ENCODE measurements around the gene SHROOM4. TPM values are rescaled to one million over a fixed set of nuclear protein-coding genes. Genes with fewer than 3 reads are reported as not detected.

SHROOM4 gene
- 1.8 TPM for polyA plus RNA-seq (2013, experiment 1 of 2)
- 1.6 TPM for polyA plus RNA-seq (2013, experiment 2 of 2)

DNA sequence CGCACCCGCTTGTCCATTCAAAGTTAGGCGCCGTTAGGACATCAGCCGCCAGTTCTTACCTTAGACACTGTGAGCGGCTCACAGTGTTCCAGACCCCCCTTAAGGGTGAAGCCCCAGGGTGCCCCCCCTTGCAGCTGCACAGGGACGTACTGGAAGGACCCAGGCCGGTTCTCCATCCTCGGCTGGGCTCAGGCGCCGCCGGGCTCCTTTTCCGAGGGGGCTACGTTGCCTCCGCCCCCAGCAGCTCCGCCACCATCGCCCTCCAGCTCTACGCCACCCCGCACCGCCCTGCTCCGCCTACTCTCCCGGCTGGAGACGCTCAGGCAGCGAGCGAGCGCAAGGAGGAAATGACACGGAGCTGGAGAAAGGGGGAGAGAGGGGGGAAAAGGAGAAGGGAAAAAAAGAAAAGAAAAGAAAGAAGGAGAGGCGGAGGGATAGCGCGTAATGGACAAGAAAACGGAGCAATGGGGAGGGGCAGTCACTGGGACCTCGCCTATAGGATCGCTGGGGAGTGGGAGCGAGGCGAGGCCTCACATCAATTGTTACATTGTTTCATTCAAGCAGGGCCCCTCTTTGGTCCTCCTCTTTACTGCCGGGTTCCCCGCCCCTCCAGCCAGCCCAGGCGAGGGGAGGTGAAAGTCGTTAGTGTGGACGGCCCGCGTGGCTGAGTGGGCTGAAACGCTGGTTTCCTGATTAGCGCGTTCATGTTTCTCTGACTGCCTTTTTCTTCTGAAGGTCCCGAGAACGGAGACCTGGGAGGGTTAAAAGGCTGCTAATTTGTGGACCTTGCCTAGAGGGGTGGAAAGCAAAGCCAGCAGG, at the start of gene SHROOM4:
Gene SHROOM4, minus strand, starts transcription at position 352 of the 819 bp plus-strand sequence. Its CDS starts 176 bp downstream, at position 176.
- peak within 1 kb of the TSS; percentile 53 for H2AFZ ChIP-seq (ENCODE audit: low read depth, low read length)
- H3K4me3 ChIP-seq (ENCODE audit: insufficient read depth in 1 of 2, low read depth in 1 of 2, low read length in 2 of 2): peak within 1 kb of the TSS; percentile 74 to 78
- peak; percentile 83 for DNase-seq
- peak within 1 kb of the TSS in 1 of 2 experiments; percentile 65 for H3K14ac ChIP-seq (ENCODE audit: low read length in 2 of 2)
- H3K27me3 ChIP-seq (ENCODE audit: control insufficient read depth in 1 of 2, insufficient read depth in 1 of 2, low read length in 2 of 2): peaks cover 0 to 9% of the 10 kb centered on the region in 2 experiments
- H3K4me2 ChIP-seq (ENCODE audit: low read length, poor library complexity, severe bottlenecking): peak within 1 kb of the TSS; percentile 67
- peak within 1 kb of the TSS; percentile 82 for H3K9ac ChIP-seq (ENCODE audit: low read length)
- H2BK12ac ChIP-seq (ENCODE audit: low read length in 2 of 2): peak within 1 kb of the TSS in 1 of 2 experiments; percentile 54
- H2AK5ac ChIP-seq (ENCODE audit: low read length, severe bottlenecking): no peak within 1 kb of the TSS
- H4K91ac ChIP-seq (ENCODE audit: low read length): peak within 1 kb of the TSS; percentile 39
- peak within 1 kb of the TSS; percentile 48 for H2BK15ac ChIP-seq (ENCODE audit: low read depth, poor library complexity, severe bottlenecking)
- H3K4me1 ChIP-seq (ENCODE audit: control insufficient read depth, insufficient read depth, low read depth, low read length): peaks cover 6% of the 10 kb centered on the region
- no peak within 1 kb of the TSS for H3K23ac ChIP-seq (ENCODE audit: low read length in 2 of 2)
- peak within 1 kb of the TSS; percentile 49 for H2BK120ac ChIP-seq (ENCODE audit: low read depth, low read length)
- H4K8ac ChIP-seq (ENCODE audit: low read length): peak within 1 kb of the TSS; percentile 72
- H2BK5ac ChIP-seq (ENCODE audit: low read depth, low read length, poor library complexity, severe bottlenecking): no peak within 1 kb of the TSS
- peak within 1 kb of the TSS in 1 of 2 experiments; percentile 82 for H3K4ac ChIP-seq (ENCODE audit: low read depth in 1 of 2, low read length in 2 of 2)
- H3K27ac ChIP-seq (ENCODE audit: low read length, poor library complexity, severe bottlenecking): peak within 1 kb of the TSS; percentile 80
- WGBS: 1% methylated on average over 30 of the region's 47 CpGs
- peak within 1 kb of the TSS; percentile 70 to 85 for H3K18ac ChIP-seq (ENCODE audit: low read depth in 1 of 2, low read length in 2 of 2)
- H3K9me3 ChIP-seq (ENCODE audit: control insufficient read depth, low read length): no peaks in the 10 kb centered on the region
- peaks cover 4% of the 10 kb centered on the region for H3K79me1 ChIP-seq (replicated peaks; ENCODE audit: low read length, poor library complexity, severe bottlenecking)
- no peaks in the 10 kb centered on the region for H3K36me3 ChIP-seq (ENCODE audit: control insufficient read depth in 1 of 2, insufficient read depth in 2 of 2, low read depth in 1 of 2, low read length in 2 of 2)

- no peak overlapping the region for H3K14ac ChIP-seq (ENCODE audit: low read length in 2 of 2)
- peaks cover 0 to 8% of the 10 kb centered on the region in 2 experiments for H3K27me3 ChIP-seq (ENCODE audit: control insufficient read depth in 1 of 2, insufficient read depth in 1 of 2, low read length in 2 of 2)
- H3K4me3 ChIP-seq (ENCODE audit: insufficient read depth in 1 of 2, low read depth in 1 of 2, low read length in 2 of 2): no peak overlapping the region
- no peaks in the 10 kb centered on the region for H3K36me3 ChIP-seq (ENCODE audit: control insufficient read depth in 1 of 2, insufficient read depth in 2 of 2, low read depth in 1 of 2, low read length in 2 of 2)
- H3K9me3 ChIP-seq (ENCODE audit: control insufficient read depth, low read length): no peaks in the 10 kb centered on the region
- no peaks in the 10 kb centered on the region for H3K79me1 ChIP-seq (replicated peaks; ENCODE audit: low read length, poor library complexity, severe bottlenecking)
- no peak overlapping the region for H4K8ac ChIP-seq (ENCODE audit: low read length)
- H2BK120ac ChIP-seq (ENCODE audit: low read depth, low read length): no peak overlapping the region
- H2BK15ac ChIP-seq (ENCODE audit: low read depth, poor library complexity, severe bottlenecking): no peak overlapping the region
- no peak overlapping the region for H3K4ac ChIP-seq (ENCODE audit: low read depth in 1 of 2, low read length in 2 of 2)
- H3K27ac ChIP-seq (ENCODE audit: low read length, poor library complexity, severe bottlenecking): no peak overlapping the region
- no peak overlapping the region for H4K91ac ChIP-seq (ENCODE audit: low read length)
- no peak overlapping the region for H2AFZ ChIP-seq (ENCODE audit: low read depth, low read length)
- H3K4me2 ChIP-seq (ENCODE audit: low read length, poor library complexity, severe bottlenecking): no peak overlapping the region
- no peak overlapping the region for H3K18ac ChIP-seq (ENCODE audit: low read depth in 1 of 2, low read length in 2 of 2)
- H3K4me1 ChIP-seq (ENCODE audit: control insufficient read depth, insufficient read depth, low read depth, low read length): no peaks in the 10 kb centered on the region
- H3K9ac ChIP-seq (ENCODE audit: low read length): no peak overlapping the region
- DNase-seq: no peak
- no peak overlapping the region for H2BK12ac ChIP-seq (ENCODE audit: low read length in 2 of 2)
- no peak overlapping the region for H3K23ac ChIP-seq (ENCODE audit: low read length in 2 of 2)
- no peak overlapping the region for H2AK5ac ChIP-seq (ENCODE audit: low read length, severe bottlenecking)
- H2BK5ac ChIP-seq (ENCODE audit: low read depth, low read length, poor library complexity, severe bottlenecking): no peak overlapping the region
- 100% methylated on average over 1 of the region's 1 CpG for WGBS
These were observed 49.5 kb upstream of the SHROOM4 start for GRCh38 chrX:50863471-50863870.

DNA sequence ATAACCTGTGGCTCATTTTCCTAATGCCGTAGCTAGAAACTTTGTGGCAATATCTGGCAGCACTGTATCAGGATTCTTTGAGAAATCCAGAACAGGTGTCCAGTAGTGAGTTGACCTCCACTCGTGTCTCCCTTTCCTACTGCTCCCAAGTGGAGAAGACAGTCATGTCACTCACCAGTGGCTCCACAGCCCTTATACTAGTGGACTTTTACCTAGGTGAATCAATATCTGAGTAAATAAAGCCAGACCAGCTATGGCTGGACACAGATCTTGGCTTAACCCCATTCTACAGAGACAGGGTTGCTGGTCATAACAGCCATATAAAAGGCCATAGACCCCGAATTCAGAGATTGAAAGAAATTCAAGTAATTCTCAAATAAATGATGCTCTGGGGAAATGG, 46.5 kb upstream of the SHROOM4 start:
- no peak overlapping the region for H3K9ac ChIP-seq (ENCODE audit: low read length)
- H2BK5ac ChIP-seq (ENCODE audit: low read depth, low read length, poor library complexity, severe bottlenecking): no peak overlapping the region

DNA sequence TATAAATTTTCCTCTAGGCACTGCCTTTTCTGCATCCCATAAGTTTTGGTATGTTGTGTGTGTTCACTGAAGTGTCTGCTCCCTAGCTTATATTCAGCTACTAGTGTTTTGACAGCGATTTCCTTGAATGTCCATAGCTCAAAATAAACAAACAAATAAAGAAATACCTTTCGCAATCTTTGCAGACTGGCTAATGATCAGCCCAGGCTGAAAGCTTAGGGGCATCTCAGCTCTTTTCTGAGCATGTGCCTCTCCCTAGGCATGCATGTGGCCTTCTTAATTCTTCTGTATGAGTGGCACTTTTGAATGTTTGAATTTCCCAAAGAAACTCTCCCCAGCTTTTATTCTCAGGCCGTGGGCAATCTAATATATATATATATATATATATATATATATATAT, 44.6 kb upstream of the SHROOM4 start:
- Histone ChIP-seq H2AFZ (ENCODE audit: low read depth, low read length) (no peak overlapping the region), H3K79me1 (replicated peaks; ENCODE audit: low read length, poor library complexity, severe bottlenecking) (no peaks in the 10 kb centered on the region), H3K18ac (ENCODE audit: low read depth in 1 of 2, low read length in 2 of 2) (no peak overlapping the region), H4K8ac (ENCODE audit: low read length) (no peak overlapping the region), H3K4me3 (ENCODE audit: insufficient read depth in 1 of 2, low read depth in 1 of 2, low read length in 2 of 2) (no peak overlapping the region), H2BK15ac (ENCODE audit: low read depth, poor library complexity, severe bottlenecking) (no peak overlapping the region), H3K9me3 (ENCODE audit: control insufficient read depth, low read length) (no peaks in the 10 kb centered on the region), H2AK5ac (ENCODE audit: low read length, severe bottlenecking) (no peak overlapping the region), H3K14ac (ENCODE audit: low read length in 2 of 2) (no peak overlapping the region), H3K4ac (ENCODE audit: low read depth in 1 of 2, low read length in 2 of 2) (no peak overlapping the region), H2BK12ac (ENCODE audit: low read length in 2 of 2) (no peak overlapping the region), H2BK5ac (ENCODE audit: low read depth, low read length, poor library complexity, severe bottlenecking) (no peak overlapping the region), H3K27ac (ENCODE audit: low read length, poor library complexity, severe bottlenecking) (no peak overlapping the region), H3K9ac (ENCODE audit: low read length) (no peak overlapping the region), H3K4me2 (ENCODE audit: low read length, poor library complexity, severe bottlenecking) (no peak overlapping the region), H4K91ac (ENCODE audit: low read length) (no peak overlapping the region), H3K23ac (ENCODE audit: low read length in 2 of 2) (no peak overlapping the region), H3K36me3 (ENCODE audit: control insufficient read depth in 1 of 2, insufficient read depth in 2 of 2, low read depth in 1 of 2, low read length in 2 of 2) (no peaks in the 10 kb centered on the region), H2BK120ac (ENCODE audit: low read depth, low read length) (no peak overlapping the region), H3K4me1 (ENCODE audit: control insufficient read depth, insufficient read depth, low read depth, low read length) (no peaks in the 10 kb centered on the region), H3K27me3 (ENCODE audit: control insufficient read depth in 1 of 2, insufficient read depth in 1 of 2, low read length in 2 of 2) (peaks cover 0 to 8% of the 10 kb centered on the region in 2 experiments)
- no peak for DNase-seq
- WGBS: no CpG with 5 or more reads among the region's 3 CpGs

More for the DNA sequence above, 46.5 kb upstream of the SHROOM4 start:
- Histone ChIP-seq H4K8ac (ENCODE audit: low read length) (no peak overlapping the region), H3K79me1 (replicated peaks; ENCODE audit: low read length, poor library complexity, severe bottlenecking) (no peaks in the 10 kb centered on the region), H2BK12ac (ENCODE audit: low read length in 2 of 2) (no peak overlapping the region), H3K4me2 (ENCODE audit: low read length, poor library complexity, severe bottlenecking) (no peak overlapping the region), H3K36me3 (ENCODE audit: control insufficient read depth in 1 of 2, insufficient read depth in 2 of 2, low read depth in 1 of 2, low read length in 2 of 2) (no peaks in the 10 kb centered on the region), H3K23ac (ENCODE audit: low read length in 2 of 2) (no peak overlapping the region), H3K4me3 (ENCODE audit: insufficient read depth in 1 of 2, low read depth in 1 of 2, low read length in 2 of 2) (no peak overlapping the region), H4K91ac (ENCODE audit: low read length) (no peak overlapping the region), H3K14ac (ENCODE audit: low read length in 2 of 2) (no peak overlapping the region), H2BK120ac (ENCODE audit: low read depth, low read length) (no peak overlapping the region), H3K27ac (ENCODE audit: low read length, poor library complexity, severe bottlenecking) (no peak overlapping the region), H3K4me1 (ENCODE audit: control insufficient read depth, insufficient read depth, low read depth, low read length) (no peaks in the 10 kb centered on the region), H2AK5ac (ENCODE audit: low read length, severe bottlenecking) (no peak overlapping the region), H2BK15ac (ENCODE audit: low read depth, poor library complexity, severe bottlenecking) (no peak overlapping the region), H3K4ac (ENCODE audit: low read depth in 1 of 2, low read length in 2 of 2) (no peak overlapping the region), H2AFZ (ENCODE audit: low read depth, low read length) (no peak overlapping the region), H3K9me3 (ENCODE audit: control insufficient read depth, low read length) (no peaks in the 10 kb centered on the region), H3K27me3 (ENCODE audit: control insufficient read depth in 1 of 2, insufficient read depth in 1 of 2, low read length in 2 of 2) (peaks cover 0 to 8% of the 10 kb centered on the region in 2 experiments), H3K18ac (ENCODE audit: low read depth in 1 of 2, low read length in 2 of 2) (no peak overlapping the region)
- 84% methylated on average over 3 of the region's 3 CpGs for WGBS
- DNase-seq: no peak
